Measurements from ENCODE around the gene PAXX.
"Not testable (repeated sequence)": the region's sequence is repeated elsewhere in the genome, so short reads cannot be mapped to it uniquely, and the experiment has no call there.

The PAXX gene

DNA sequence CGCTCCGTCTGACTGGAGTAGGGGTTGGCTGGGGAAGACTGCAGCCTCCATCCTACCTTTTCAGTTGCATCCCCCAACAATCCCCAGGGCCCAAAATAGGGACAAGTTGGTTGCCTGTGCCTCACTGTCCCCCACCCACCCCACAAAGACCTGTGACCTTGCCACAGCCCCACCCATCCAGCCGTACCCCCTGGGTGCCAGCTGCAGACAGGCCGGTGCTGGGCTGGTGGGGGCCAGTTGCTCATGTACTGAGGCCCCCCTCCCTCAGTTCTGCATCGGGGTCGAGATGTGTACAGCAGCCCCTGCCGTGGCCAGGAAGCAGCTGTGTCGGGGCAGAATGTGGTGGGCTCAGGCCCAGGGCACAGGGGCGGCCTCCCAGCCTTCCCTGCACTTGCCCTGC lies 9.1 kb upstream of the PAXX start:
- no peak for DNase-seq

DNA sequence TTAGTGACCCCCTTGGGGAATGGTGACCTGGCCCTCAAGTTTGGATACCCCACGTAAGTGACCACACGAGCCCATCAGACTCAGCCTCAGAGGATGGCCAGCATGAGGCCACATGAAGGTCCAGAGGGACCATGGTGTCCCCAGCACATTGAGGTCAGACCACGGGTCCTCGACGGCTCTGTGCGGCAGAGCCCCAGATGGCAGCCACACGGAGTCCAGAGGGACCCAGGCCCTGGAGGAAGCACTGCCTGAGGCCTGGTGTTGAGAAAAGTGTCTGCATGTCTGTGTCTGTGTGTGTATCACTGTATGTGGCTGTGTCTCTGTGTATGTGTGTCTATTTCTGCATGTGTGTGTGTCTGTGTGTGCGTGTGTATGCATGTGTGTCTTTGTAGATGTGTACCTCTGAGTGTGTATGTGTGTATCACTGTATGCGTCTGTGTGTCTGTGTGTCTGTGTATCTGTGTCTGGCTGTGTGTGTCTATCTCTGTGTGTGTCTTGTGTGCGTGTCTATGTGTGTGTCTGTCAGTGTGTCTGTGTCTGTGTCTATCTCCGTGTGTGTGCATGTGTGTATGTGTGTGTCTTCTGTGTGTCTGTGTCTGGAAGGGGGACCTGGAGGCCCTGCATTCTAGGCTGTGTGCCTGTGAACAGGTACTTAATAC lies 8.4 kb upstream of the PAXX start:
- no peak for DNase-seq

DNA sequence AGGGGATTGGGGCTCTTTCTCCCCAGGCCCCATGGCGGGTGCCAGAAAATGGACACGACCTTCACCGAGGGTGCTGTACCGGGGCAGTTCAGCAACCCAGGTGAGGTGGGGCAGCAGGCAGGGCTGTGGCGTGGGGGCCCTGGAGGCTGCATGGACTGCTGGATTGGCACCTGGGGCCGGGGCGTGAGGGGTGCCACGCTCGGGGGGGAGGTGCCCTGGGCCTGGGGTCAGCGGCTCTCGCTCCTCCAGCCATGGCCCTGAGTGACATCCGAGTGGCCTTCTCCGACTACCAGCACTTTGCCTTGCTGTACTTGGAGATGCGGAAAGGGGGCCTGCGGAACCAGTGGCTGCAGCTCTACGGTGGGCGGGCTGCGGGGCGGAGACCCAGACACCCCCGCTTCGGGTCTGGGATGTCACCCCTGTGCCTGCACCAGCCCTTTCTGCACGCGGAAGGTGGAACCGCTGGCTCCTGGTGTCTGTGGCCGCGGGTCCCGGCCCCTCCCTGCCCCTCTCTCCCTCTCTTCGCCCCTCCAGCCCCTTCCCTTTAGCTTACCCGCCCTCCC lies 7.7 kb upstream of the PAXX start:
- DNase-seq: no peak

DNA sequence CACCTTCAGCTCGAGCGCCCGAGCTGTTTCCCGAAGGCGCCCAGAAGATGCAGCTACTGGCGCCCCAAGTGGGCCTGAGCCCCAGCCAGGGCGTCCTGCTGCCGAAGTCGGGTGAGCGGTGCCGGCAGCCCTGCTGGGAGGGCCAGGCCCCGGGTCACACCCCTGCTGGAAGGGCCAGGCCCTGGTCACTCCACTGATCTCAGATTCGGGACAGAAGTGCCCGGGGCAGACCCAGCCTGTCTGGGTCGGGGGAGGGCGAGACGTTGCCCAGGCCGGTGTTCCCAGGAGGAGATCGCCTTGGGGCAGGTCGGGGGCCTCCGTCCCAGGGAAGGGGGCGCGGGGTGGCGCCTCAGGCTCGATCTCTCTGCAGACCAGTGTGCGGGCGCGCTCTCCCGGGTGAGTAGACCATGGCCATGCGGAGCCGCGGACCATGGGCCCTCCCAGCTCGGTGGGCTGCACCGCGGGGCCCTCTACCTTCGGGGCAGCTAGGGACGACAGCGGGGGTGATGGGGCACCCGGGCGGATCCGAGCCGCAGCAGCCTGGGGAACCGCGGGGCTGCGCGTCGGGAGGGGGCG lies 7.1 kb upstream of the PAXX start:
- no peak for DNase-seq

DNA sequence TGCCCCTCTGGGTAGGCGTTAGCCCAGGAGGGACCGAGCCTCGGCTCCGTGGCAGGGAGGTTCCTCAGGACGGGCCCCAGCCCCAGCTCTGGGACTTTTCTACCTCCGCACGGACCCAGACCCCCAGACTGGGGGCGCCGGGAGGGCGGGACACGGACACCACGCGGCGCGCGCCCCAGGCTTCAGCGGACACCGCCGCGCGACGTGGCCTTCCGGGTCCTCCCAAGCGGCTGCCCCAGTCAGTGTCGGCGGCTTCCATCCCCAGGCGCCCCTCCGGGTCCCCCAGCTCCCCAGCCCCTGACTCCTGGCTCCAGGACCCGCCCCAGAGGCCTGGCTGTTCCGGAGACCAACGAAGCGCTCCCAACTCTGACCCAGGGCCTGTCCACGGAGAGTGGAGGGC lies 6.4 kb upstream of the PAXX start:
- DNase-seq: no peak

DNA sequence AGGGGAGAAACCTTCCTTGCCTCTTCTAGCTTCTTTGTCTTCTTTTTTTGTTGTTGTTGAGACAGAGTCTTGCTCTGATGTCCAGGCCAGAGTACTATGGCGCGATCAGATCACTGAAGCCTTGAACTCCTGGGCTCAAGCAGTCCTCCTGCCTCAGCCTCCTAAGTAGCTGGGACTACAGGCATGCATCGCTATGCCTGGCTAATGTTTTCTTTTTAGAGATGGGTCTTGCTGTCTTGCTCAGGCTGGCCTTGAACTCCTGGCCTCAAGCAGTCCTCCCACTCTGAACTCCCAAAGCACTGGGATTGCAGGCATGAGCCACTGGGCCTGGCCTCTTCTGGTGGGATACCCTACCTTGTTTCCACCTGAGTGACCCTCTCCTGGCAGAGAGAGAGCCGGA lies 3.4 kb upstream of the PAXX start:
- DNase-seq: no peak

DNA sequence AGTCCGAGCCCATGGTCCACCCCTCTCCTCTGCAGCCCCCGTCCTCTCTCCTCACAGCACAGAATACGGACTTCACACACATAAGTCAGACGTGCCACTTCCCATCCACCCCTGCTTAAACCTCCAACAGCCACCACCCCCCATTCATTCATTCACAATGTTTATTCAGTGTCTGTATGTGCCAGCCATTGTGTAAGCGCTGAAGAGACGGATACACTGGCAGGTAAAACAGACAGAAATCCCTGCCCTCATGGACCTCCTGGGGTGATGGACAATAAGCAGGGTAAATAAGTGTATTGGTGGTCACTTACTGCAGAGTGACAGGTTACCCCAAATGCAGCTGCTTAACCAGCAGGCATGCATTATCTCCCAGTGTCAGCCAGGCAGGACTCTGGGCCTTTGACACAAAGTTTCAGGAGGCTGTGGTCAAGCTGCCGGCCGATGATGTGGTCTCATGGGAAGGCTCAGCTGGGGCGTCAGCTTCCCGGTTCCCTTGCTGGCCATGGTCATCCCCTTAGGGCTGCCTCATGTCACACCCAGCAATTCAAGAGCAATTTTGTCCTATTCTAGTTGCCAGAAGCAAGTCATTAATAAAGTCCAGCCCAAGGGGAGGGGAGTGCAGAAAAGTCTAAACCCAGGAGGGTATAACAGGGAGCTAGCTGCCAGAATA lies 1.8 kb upstream of the PAXX start:
- DNase-seq: no peak

DNA sequence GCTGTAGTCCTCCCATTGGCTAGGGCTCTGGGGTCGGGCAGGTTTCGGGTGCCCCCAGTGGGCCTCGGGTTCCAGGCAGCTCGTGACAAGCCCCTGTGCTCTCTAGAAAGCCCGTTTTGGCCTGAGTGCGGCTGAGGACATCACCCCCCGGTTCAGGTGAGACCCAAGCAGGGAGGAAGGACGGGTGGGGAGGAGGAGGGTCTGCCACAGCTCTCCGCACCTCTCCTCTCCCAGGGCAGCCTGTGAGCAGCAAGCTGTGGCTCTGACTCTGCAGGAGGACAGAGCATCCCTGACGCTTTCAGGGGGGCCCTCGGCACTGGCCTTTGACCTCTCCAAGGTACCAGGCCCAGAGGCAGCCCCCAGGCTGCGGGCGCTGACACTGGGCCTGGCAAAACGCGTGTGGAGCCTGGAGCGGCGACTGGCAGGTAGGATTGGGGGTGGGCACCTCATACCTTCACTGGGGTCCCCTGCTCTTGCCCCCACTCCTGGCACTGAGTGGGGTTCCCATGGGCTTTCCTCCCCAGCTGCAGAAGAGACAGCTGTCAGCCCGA lies 672 bp downstream of the PAXX start:
- DNase-seq: no peak

DNA sequence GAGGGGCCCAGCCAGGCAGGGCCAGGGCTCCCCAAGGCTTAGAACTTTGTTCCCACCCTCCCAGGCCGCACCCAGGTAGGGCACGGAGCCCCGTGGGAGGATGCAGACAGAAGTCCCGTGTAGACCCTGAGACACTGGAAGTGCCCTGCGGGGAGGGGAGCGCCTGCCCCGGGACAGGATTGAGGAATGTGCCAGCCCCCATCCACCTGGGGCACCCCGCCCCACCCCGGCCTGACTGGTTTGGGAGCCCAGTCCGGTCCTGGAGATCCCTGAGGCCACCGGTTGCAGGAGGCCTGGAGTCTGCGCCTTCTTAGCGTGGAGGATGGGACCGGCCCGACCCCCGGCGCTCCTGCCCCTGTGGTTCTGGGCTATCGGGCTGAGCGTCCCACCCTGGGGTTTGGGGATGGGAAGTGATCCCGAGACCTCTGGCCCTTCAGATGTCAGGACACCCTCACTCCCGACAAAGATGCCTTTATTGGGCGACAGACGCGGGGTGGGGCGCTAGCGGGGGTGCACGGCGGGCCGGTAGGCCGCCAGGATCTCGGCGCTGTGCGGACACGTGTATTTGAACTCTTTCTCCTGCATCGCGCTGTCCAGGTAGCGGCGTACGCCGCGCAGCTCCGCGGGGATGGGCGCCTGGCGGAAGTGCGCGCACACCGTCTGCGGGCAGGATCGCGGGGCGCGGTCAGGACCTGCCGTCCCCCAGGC lies 2.1 kb downstream of the PAXX start:
- no peak for DNase-seq

DNA sequence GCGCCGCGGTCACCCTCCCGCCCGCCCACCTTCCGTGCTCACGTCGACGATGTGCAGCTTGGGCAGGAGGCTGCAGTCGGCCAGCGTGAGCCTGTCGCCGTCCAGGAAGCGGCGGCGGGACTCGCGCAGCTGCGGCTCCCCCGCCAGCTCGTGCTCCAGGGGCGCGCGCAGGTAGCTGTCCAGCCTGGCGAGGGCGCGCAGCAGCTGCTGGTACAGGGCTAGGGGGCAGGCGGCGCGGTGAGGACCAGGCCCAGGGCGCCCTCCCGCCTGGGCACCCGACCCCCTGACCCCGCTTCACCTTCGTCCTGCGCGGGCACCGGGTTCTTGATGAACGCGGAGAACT lies 2.6 kb downstream of the PAXX start:
- no peak for DNase-seq

DNA sequence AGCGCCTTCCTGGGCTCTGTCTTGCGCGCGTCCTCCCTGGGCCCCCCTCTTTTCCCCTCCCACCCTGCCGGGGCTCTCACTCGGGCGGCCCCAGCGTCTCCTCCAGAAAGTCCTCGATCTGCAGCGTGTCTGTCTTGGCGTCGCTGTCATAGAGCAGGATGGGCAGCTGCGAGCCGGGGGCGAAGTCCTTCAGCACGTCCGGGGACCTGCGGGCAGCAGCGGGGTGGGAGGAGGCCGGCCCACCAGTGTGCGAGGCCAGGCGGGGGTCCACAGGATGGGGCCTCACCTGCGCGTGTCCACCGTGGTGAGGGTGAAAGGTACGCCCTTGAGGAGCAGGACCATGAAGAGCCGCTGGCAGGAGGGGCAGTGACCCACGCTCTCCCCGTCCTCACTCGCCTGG lies 3.1 kb downstream of the PAXX start:
- no peak for DNase-seq

DNA sequence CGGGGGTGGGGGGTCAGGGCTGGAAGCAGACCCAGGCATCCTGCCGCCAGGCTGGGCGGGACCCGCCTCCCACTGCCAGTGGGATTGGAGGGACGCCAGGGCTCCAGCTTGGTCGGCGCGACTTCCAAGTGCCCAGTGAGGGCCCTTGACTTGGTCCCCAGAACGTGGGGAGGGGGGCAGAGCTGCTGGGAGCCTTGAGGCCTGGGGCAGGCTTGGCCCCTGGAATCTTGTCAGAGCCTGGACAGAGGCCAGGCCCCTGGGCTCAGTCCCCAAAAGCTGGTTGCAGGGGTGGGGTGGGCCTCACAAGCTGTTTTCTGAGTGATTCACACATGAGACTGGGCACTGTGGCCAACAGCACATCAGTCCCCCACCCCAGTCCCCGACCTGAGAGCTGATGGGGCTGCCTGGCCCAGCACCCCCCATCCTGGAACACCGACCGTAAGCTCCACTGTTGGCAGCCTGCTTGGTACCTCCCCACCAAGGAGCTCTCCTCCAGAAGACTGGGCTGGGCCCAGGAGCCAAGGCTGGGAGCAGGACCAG lies 3.6 kb downstream of the PAXX start:
- no peak for DNase-seq

DNA sequence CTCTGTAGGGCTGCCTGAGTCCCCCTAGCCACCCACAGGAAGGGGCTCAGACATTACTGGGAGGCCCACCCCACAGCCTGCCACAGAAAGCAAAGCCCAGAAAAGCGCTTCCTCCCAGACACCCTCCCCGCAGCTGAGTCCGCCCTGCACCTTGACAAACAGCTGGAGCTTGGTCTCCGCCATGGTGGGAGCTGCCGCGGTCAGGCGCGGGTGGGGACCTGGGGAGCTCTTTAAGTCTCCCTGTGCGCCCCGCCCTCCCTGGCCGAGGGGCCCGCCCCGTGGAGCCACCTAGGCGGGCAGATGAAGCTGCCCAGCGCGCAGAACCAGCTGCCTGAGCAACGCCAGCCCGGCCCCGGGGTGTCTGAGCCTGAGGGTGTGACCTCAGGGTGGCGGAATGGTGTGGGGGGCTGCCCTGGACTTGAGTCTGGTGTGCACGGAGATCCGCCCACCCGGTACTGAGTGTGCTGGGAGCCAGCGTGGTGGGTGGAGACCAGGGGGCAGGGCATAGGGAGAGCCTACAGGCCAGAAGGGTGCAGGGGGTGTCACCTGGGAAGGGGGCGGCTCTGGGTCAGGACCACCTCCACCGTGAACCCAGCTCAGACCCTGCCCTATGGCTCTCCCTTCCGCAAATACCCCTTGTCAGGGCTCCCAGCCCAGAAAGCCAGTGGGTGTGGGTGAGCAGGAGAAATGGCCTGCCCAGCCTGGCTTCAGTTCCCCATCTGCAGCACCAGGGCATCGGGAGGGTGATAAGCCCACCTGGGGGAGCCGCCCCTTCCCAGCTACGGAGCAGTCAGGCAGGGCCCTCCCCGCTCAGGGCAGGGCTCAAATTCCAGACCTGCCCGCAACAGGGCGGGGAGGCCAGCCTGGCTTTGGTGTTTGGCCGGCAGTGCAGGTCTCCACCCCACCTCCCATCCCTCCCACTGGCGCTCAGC lies 4.4 kb downstream of the PAXX start, which contains the start of gene CLIC3:
Gene CLIC3 (minus strand): TSS at position 208 of the 932 bp plus-strand sequence. CDS start 25 bp downstream, at position 183.
- DNase-seq: peak; percentile 34

DNA sequence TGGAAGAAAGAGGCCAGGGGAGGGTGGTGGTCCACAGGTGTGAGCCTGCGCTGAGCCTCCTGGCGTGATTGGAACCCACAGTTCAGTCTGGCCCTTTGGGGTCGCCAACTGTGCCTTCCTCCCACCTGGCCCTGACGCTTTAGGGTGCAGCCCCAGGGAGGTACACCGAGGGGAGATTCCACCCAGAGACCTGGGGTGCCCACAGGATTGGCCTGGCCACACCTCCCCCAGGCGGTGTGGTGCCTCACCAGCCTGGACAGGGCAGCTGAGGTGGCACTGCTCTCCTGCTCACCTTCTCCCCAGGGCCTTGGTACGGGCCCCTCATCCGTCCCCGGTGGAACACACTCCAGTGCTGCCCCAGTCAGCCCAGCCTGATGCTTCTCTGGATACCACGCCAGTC lies 5.1 kb downstream of the PAXX start:
- DNase-seq: no peak

DNA sequence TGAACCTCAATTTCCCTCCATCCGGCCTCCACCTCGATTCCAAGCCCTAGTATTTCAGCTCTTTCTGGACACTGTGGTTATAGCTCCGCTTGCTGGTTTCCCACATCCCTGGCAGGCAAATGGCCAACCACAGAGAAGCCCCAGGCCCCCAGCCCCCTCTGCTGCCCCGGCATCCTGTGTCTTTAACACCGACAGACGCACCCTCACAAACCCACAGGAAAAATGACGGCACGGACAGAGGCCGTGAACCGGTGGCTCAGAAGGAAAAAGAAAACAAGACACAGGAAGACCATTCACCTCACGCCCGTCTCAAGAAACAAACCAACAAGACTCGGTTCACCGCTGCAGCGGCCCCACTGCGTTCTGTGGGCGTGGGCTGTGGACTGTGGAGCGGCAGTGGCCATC lies 5.6 kb downstream of the PAXX start:
- DNase-seq: no peak

DNA sequence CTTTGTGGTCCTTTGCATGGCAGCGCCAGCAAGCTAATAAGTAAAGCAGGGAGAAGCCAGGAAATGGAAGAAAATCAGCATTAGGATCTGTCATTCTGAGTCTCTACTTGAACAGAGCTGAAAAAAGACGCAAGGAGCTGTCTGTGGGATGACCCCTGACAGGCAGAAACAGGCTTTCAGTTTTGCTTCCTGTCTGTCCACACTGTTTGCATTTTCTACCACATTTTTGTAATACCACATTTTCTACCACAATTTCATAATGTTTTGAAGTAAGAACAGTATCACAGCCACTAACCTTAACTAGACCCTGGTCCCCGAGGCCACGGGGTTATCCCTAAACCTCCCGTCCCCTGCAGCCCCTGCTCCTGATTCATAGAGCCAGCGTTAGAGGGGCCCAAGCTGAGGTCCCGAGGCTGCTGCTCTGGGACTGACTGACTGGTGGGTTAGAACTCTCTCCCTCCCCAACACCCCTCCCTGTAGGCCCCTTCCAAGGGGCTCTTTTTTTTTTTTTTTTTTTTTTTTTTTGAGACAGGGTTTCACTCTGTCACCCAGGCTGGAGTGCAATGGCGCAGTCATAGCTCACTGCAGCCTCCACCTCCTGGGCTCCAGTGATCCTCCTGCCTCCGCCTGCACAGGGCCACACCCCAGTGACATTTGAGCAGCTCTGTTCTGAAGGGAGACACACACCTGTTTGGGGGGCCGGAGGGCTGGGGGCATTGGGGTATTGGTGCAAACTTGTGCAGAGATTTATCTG lies 8.1 kb downstream of the PAXX start:
- DNase-seq: no peak

DNA sequence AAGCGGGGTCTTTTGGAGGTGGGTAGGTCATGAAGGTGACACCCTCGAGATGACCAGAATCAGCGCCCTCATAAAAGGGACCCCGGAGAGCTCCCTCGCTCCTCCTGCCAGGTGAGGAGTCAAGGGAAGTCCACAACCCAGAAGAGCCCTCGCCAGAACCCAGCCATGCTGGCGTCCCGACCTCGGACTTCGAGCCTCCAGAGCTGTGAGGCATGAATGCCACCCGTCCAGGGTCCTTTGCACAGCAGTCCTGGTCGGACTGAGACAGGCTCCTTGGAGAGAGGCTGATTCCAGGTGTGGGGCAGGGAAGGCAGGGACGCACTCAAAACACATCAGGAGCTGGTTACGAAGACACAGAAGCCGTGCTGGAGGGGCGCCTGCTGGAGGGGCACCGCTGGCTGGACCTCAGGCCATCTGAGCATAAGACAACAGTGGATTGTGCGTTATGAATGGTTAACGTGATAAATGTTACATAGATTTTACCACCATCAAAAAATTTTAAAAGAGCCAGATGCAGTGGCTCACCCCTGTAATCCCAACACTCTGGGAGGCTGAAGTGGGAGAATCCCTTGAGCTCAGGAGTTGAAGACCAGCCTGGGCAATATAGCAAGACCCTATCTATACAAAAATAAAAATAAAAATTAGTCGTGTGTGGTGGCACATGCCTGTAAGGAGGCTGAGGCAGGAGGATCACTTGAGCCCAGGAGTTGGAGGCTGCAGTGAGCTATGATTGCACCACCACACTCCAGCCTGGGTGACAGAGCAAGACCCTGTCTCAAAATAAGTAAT lies 9.8 kb downstream of the PAXX start:
- no peak for DNase-seq

DNA sequence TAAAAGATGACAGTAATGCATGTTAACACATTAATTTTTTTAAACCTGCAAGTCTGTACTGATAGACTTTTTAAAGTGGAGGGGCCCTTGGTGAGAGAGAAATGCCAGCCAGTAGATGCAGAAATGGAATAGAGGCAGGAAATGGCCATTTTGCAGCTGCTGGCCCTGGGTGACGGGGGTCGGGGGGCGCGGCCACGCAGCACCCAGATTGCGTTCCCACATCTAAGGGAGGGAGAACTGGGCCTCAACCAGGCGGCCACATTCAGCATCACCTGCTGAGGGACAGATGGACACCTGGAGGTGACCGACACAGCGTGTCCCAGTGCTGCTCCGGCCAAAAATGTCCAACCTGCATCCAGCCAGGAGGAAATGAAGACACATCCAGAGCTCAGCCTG lies 10.4 kb downstream of the PAXX start:
- DNase-seq: no peak

DNA sequence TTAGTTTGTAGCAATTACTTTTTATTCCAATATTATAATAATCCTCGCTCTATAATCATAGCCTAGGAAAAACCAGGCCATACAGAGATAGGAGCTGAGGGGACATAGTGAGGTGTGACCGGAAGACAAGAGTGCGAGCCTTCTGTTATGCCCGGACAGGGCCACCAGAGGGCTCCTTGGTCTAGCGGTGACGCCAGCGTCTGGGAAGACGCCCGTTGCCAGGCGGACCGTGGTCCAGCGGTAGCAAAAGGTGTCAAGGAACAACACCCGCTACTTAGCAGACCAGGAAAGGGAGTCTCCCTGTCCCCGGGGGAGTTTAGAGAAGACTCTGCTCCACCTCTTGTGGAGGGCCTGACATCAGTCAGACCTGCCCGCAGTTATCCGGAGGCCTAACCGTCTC lies 12.1 kb downstream of the PAXX start:
- DNase-seq: not testable (repeated sequence)

Data from activated CD4-positive, alpha-beta T cell treated with anti-CD3 and anti-CD28 coated beads for 48 hours (primary cell).